ENCODE measurements around the gene LCAT. TPM values are rescaled to one million over a fixed set of nuclear protein-coding genes. Genes with fewer than 3 reads are reported as not detected.

LCAT gene
- total RNA-seq, 1 experiment from 2014 or later, result 4.5 TPM

DNA sequence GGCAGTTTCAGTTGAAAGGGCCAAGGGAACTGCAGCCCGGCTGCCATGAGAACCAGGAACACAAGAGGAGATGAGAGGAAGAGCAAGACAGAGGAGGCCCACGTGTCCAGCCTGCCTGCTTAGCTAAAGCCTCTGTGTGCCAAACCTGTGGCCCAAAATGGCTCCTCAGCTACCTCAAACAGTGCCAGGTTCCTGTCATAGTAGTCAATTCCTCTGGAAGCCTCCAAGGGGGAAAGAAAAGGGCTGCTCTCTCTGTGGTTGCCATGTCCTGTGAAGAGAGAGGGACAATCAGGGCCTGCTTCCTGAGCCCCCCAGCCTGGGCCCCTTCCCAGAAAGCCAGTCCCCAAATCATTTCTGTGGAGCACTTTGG is 19.4 kb upstream of the LCAT start:
- H3K36me3 ChIP-seq, result peaks cover 2% of the 10 kb centered on the region
- peaks cover 17% of the 10 kb centered on the region for H3K4me1 ChIP-seq
- H3K27ac ChIP-seq, result no peak overlapping the region
- H3K27me3 ChIP-seq, result no peaks in the 10 kb centered on the region
- H3K9me3 ChIP-seq (replicated peaks), result no peaks in the 10 kb centered on the region
- H3K4me3 ChIP-seq, result no peak overlapping the region
- DNase-seq, result no peak

DNA sequence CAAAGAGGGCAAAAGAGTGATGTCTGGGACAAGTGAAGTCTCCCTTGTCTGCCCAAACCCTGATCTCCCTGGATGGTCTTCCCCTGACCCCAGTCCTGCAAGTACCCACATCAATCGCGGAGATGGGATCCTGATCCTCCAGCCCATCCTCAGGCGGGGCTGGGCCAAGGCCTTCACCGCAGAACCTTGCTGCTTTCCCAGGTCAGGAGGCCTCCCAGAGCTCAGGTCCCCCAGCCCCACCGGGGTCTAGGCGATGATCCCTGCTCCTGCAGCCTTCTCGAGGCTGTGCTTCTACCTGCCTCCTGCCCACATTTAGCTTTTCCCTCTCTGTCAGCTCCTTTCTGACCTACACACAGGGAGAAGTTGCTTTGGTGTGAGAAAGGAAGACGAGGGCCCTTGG is 18.2 kb upstream of the LCAT start:
- DNase-seq, result no peak
- Histone ChIP-seq H3K4me1 (peaks cover 16% of the 10 kb centered on the region), H3K27ac (no peak overlapping the region), H3K4me3 (no peak overlapping the region), H3K36me3 (peaks cover 2% of the 10 kb centered on the region), H3K27me3 (no peaks in the 10 kb centered on the region), H3K9me3 (replicated peaks) (no peaks in the 10 kb centered on the region)

GRCh38 chr16:67961551-67961957 is 17.6 kb upstream of the LCAT start:
- peak; percentile 27 to 29 for DNase-seq
- H3K4me3 ChIP-seq, result no peak overlapping the region
- H3K27ac ChIP-seq, result no peak overlapping the region
- no peaks in the 10 kb centered on the region for H3K27me3 ChIP-seq
- H3K36me3 ChIP-seq, result peaks cover 2% of the 10 kb centered on the region
- peaks cover 10% of the 10 kb centered on the region for H3K4me1 ChIP-seq
- no peaks in the 10 kb centered on the region for H3K9me3 ChIP-seq (replicated peaks)

GRCh38 chr16:67959536-67960329 is 15.8 kb upstream of the LCAT start:
- Histone ChIP-seq H3K4me3 (no peak overlapping the region), H3K27ac (no peak overlapping the region), H3K27me3 (no peaks in the 10 kb centered on the region), H3K9me3 (replicated peaks) (no peaks in the 10 kb centered on the region), H3K36me3 (peaks cover 2% of the 10 kb centered on the region), H3K4me1 (no peaks in the 10 kb centered on the region)
- DNase-seq, result no peak

- Histone ChIP-seq H3K36me3 (peaks cover 2% of the 10 kb centered on the region), H3K9me3 (replicated peaks) (no peaks in the 10 kb centered on the region), H3K4me1 (no peaks in the 10 kb centered on the region), H3K4me3 (no peak overlapping the region), H3K27ac (no peak overlapping the region), H3K27me3 (no peaks in the 10 kb centered on the region)
- DNase-seq, result no peak
These were observed 13.7 kb upstream of the LCAT start for GRCh38 chr16:67957622-67958021.

GRCh38 chr16:67954421-67955196 is 10.7 kb upstream of the LCAT start:
- no peaks in the 10 kb centered on the region for H3K9me3 ChIP-seq (replicated peaks)
- no peaks in the 10 kb centered on the region for H3K36me3 ChIP-seq
- no peak overlapping the region for H3K4me3 ChIP-seq
- no peaks in the 10 kb centered on the region for H3K4me1 ChIP-seq
- no peak overlapping the region for H3K27ac ChIP-seq
- H3K27me3 ChIP-seq, result no peaks in the 10 kb centered on the region
- no peak for DNase-seq

DNA sequence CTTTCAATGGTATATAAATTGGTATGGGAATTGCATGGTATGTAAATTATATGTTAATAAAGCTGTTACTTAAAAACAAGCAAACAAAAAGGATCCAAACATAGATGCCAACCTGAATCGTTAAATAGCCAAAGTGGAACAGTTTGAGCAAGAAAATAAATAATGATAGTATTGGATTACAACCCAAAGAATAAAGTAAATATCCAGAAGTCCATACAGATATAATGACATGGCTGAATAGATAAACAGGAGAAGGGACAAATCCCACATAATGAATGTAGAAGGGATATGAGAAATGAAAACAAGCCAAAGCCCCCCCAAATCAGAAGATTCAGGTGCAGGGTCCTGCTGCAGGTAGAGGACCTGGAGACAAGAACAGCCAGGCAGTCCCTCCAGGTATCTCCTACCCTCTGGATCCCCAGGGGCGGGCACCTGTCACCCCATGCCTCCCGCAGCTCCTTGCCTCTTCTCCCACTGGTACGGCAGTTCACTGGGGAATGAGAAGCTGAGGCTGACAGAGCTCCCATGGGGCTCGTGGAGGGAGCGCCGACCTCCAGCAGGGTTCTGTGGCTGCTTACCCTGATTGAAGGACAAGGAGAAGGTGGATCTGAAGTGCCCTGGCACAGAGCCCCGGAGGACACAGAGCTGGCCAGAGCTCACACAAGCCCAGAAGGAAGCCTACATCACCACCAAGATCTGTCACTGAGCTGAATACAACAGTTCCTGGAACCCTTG is 9.9 kb upstream of the LCAT start:
- H3K9me3 ChIP-seq (replicated peaks), result no peaks in the 10 kb centered on the region
- no peak overlapping the region for H3K27ac ChIP-seq
- no peaks in the 10 kb centered on the region for H3K36me3 ChIP-seq
- no peaks in the 10 kb centered on the region for H3K4me1 ChIP-seq
- H3K27me3 ChIP-seq, result no peaks in the 10 kb centered on the region
- no peak for DNase-seq
- H3K4me3 ChIP-seq, result no peak overlapping the region

GRCh38 chr16:67951485-67951884 is 7.6 kb upstream of the LCAT start:
- H3K27me3 ChIP-seq, result no peaks in the 10 kb centered on the region
- H3K9me3 ChIP-seq (replicated peaks), result no peaks in the 10 kb centered on the region
- DNase-seq, result no peak
- no peaks in the 10 kb centered on the region for H3K4me1 ChIP-seq
- H3K36me3 ChIP-seq, result peaks cover 3% of the 10 kb centered on the region; the same call in 1 of the 2 replicates
- H3K27ac ChIP-seq, result no peak overlapping the region
- no peak overlapping the region for H3K4me3 ChIP-seq

DNA sequence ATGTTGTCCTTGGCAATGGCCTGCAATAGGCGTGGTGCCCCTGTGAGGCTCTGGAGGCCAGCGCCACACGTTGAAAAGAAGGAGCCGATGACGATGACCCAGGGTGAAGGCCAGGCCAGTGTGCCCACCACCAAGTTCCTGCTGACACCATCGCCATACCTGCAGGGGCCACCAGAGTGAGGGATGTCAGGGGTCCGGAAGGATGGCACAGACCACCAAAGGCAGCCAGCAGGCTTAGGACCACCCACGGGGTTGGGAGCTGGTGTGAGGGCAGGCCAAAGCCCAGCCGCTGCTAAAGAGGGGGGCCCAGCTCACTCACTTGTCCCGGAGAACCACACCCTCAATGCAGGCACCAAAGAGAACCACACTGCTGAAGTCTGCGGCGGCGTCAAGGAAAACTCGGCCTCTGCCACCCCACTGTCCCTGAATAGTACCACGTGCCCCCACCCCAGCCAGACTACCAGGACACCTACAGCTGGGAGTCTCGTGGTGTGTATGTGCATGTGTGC is 6.5 kb upstream of the LCAT start:
- no peak overlapping the region for H3K27ac ChIP-seq
- no peak overlapping the region for H3K4me3 ChIP-seq
- no peaks in the 10 kb centered on the region for H3K27me3 ChIP-seq
- H3K9me3 ChIP-seq (replicated peaks), result no peaks in the 10 kb centered on the region
- H3K4me1 ChIP-seq, result no peaks in the 10 kb centered on the region
- DNase-seq, result no peak
- H3K36me3 ChIP-seq, result peaks cover 3% of the 10 kb centered on the region; the same call in 1 of the 2 replicates

- Histone ChIP-seq H3K36me3 (peaks cover 6% of the 10 kb centered on the region; the same call in 1 of the 2 replicates), H3K9me3 (replicated peaks) (no peaks in the 10 kb centered on the region), H3K27ac (no peak overlapping the region), H3K4me1 (no peaks in the 10 kb centered on the region), H3K4me3 (no peak overlapping the region), H3K27me3 (no peaks in the 10 kb centered on the region)
- no peak for DNase-seq
These were observed 5.7 kb upstream of the LCAT start for GRCh38 chr16:67949645-67950044.

- no peaks in the 10 kb centered on the region for H3K9me3 ChIP-seq (replicated peaks)
- H3K4me3 ChIP-seq, result no peak overlapping the region
- H3K27ac ChIP-seq, result no peak overlapping the region
- DNase-seq, result no peak
- no peaks in the 10 kb centered on the region for H3K4me1 ChIP-seq
- H3K36me3 ChIP-seq, result peaks cover 6% of the 10 kb centered on the region; the same call in 1 of the 2 replicates
- H3K27me3 ChIP-seq, result no peaks in the 10 kb centered on the region
These were observed 4.1 kb upstream of the LCAT start for GRCh38 chr16:67948015-67948414.

- Histone ChIP-seq H3K4me3 (no peak overlapping the region), H3K27me3 (no peaks in the 10 kb centered on the region), H3K4me1 (no peaks in the 10 kb centered on the region), H3K27ac (no peak overlapping the region), H3K36me3 (peaks cover 6% of the 10 kb centered on the region; the same call in 1 of the 2 replicates), H3K9me3 (replicated peaks) (no peaks in the 10 kb centered on the region)
- no peak for DNase-seq
These were observed 3.1 kb upstream of the LCAT start for GRCh38 chr16:67946966-67947558.

DNA sequence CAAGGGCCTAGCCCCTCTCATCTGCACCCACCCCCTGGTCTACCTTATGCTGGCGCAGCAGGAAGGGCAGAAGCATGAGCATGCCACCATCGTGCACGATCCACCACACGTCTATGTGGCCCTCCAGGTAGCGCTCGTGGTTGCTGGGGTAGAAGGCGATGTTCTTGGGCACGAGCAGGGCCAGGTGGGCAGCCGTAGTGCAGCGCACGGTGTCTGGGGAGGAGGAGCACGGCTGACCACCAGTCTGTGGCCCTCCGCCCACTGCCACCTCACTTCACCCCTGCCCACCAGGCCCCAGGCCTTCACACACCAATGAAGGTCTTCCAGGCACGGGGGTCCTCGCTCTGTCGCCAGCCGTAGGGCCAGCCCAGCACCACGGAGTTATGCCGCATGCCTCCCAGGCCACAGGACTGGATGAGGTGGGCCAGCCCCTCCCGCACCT is 2.2 kb upstream of the LCAT start:
- no peak for DNase-seq
- Histone ChIP-seq H3K36me3 (peaks cover 6% of the 10 kb centered on the region; the same call in 1 of the 2 replicates), H3K4me1 (no peaks in the 10 kb centered on the region), H3K9me3 (replicated peaks) (no peaks in the 10 kb centered on the region), H3K27ac (no peak overlapping the region), H3K27me3 (no peaks in the 10 kb centered on the region), H3K4me3 (no peak overlapping the region)

DNA sequence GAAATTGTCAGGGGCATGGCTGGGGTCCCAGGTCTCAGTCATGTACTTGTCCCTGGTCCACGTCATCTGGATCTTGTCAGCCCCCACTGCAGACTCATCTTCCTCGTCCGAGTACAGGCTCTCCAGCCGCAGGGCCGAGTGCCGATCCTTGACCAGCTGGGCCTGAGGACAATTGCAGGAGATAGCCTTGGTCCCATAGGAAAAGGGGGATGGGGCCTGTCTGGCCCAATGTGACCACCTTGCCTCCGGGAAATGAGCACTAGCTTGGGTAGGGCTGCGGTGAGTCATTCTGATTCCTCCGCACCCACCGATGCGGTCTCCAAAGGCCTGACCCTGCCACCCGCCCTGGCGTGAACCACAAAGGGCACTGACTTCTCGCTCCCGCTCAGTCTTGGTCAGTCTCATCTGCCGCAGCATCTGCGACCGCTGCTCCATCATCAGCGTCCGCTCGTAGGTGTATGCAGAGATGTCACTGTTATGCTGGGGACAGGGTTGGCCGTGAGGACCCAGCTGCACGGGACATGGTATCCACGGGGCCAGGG is 1.5 kb upstream of the LCAT start:
- Histone ChIP-seq H3K4me3 (no peak overlapping the region), H3K9me3 (replicated peaks) (no peaks in the 10 kb centered on the region), H3K36me3 (peaks cover 6% of the 10 kb centered on the region; the same call in 1 of the 2 replicates), H3K4me1 (no peaks in the 10 kb centered on the region), H3K27me3 (no peaks in the 10 kb centered on the region), H3K27ac (no peak overlapping the region)
- no peak for DNase-seq

Measured in SJCRH30 (cell line).